ENCODE results near the gene MBNL1.
A peak's percentile ranks its signal among the peaks of the same experiment; 100 is the strongest.
"Not testable (repeated sequence)": the region's sequence is repeated elsewhere in the genome, so short reads cannot be mapped to it uniquely, and the experiment has no call there.

The MBNL1 gene

DNA sequence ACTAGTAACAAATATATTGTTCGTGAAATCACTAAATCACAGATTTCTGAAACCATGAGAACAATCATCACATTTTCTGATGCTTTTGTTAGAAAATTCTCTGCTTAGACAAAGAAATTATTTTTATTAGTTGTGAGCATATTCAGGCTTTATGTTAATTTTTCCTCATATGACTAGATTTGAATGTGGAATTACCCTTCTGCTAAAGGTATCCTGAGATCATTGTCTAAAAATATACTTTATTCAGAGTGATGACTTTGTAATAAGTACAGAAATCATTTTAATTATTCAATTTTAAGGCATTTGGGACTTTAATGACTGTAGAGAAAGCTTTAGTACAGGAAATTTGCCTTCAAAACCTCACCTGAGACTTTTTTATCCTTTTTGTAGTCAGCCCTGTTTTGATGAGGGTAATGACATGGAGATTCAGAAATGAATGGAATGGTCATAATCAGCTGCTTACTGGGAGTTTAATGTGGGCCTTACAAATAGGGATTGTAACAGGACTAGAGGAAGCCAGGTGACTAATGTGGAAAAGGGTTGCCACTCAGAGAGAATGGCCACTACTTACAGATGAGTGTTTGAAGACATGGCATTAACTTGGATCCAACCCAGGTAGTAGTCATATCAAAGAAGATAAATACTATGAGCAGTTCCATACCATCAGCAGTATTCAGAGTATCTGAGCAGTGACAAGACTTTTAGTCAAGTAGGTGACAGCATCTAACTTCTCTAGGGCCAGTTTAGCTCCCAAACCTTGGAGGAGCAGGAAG is 148.3 kb downstream of the MBNL1 start:
- no peak for DNase-seq

- DNase-seq = no peak
Observed at GRCh38 chr3:152419748-152420147, 151.0 kb downstream of the MBNL1 start.

DNA sequence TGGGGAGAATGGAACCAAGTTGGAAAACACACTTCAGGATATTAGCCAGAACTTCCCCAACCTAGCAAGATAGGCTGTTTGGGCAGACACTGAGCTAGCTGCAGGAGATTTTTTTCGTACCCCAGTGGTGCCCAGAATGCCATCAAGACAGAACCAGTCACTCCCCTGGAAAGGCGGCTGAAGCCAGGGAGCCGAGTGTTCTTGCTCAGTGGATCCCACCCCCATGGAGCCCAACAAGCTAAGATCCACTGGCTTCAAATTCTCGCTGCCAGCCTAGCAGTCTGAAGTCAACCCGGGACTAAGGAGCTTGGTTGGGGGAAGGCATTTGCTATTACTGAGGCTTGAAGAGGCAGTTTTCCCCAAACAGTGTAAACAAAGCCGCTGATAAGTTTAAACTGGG is 152.4 kb downstream of the MBNL1 start:
- no peak for DNase-seq

- DNase-seq = no peak
Observed at GRCh38 chr3:152426393-152426792, 157.7 kb downstream of the MBNL1 start.

DNA sequence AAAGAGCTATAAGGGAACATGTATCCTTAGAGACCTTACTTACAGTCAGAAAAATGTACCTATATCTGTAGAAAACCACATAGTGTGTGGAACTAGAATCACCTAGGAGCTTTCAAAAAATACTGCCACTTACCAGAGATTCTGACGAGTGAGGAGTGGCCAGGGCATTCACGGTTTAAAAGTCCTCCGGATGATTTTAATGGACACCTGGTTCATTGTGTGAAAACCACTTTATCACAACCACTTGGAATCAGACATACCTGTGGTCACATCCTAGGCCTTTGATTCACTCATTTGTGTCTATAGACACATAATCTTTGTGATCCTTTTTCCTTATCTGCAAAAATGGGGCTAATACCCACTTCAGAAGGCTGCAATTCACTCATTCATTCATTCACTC is 159.8 kb downstream of the MBNL1 start:
- no peak for DNase-seq

GRCh38 chr3:152430223-152431002 is 161.7 kb downstream of the MBNL1 start:
- no peak for DNase-seq

DNA sequence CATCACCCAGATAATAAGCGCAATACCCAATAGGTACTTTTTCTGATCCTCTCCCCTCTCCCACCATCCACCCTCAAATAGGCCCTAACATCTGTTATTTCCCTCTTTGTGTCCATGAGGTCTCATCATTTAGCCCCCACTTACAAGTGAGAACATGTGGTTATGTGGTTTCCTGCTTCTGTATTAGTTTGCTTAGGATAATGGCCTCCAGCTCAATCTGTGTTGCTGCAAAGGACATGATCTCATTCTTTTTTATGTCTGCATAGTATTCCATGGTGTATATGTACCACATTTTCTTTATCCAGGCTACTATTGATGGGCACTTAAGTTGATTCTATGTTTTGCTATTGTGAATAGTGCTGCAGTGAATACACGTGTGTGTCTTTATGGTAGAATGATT is 165.4 kb downstream of the MBNL1 start:
- DNase-seq = no peak

DNA sequence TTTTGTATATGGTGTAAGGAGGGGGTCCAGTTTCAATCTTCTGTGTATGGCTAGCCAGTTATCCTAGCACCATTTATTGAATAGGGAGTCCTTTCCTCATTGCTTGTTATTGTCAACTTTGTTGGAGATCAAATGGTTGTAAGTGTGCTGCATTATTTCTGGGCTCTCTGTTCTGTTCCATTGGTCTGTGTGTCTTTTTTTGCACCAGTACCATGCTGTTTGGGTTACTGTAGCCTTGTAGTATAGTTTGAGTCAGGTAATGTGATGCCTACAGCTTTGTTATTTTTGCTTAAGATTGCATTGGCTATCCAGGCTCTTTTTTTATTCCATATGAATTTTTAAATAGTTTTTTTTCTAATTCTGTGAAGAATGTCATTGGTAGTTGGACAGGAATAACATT is 166.5 kb downstream of the MBNL1 start:
- not testable (repeated sequence) for DNase-seq

DNA sequence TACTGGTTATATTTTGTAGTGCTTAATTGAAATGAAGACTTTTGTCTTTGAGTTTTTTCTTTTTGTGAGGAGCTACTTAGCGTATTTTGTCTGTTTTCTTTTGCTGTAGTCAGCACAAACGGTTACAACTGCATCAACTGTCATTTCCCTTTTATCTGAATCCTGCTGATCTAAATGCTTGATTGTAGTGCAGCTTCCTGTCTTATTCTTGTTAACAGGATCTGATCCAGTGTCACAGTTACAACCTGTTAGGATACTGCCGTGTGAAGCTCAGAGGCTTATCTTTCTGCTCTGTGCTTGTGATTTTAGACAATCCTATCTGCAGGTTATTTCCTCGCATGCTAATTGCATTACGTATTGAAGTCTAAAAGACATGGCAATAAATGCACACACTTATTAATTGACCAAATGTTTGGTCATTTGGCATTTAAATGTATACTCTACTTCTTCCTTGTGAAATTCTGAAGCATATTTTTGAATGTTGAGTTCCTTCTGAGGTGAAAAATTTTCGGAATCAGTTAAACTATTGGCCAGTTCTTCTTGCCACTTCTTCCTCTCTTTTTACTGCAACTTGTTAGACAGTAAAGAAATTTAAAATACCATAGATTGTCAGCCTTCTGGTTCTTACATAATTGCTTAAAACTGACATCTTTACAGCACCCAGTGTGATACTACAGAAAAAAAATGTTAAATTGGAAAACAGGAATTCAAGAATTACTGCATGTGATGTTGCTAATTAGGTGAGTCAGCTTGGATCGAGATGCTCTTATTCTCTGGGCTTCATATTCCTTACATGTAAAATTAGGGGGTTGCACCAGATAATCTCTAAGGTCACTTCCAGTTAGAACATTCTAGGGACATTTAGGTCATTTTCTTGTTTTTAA is 168.2 kb downstream of the MBNL1 start:
- no peak for DNase-seq

- DNase-seq = no peak
Observed at GRCh38 chr3:152438181-152438580, 169.5 kb downstream of the MBNL1 start.

DNA sequence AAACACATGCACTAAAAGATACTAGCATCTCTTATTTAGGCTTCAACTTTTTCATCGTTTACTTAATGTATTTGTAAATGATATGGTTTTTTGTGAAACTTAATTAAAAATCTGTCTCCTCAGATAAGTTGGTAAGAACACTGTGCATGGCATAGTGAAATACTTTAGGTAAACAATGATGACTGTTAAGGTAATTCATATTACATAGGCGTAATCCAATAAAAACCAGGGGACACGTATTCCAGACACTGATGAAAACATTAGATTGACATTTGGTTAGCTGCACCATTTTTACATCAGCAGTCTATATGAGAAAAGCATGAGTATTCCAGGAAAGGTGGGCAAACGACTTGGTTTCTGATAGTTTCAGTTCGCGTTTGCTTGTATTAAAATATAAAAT is 170.0 kb downstream of the MBNL1 start:
- no peak for DNase-seq

- DNase-seq = not testable (repeated sequence)
Observed at GRCh38 chr3:152440243-152440642, 171.5 kb downstream of the MBNL1 start.

DNA sequence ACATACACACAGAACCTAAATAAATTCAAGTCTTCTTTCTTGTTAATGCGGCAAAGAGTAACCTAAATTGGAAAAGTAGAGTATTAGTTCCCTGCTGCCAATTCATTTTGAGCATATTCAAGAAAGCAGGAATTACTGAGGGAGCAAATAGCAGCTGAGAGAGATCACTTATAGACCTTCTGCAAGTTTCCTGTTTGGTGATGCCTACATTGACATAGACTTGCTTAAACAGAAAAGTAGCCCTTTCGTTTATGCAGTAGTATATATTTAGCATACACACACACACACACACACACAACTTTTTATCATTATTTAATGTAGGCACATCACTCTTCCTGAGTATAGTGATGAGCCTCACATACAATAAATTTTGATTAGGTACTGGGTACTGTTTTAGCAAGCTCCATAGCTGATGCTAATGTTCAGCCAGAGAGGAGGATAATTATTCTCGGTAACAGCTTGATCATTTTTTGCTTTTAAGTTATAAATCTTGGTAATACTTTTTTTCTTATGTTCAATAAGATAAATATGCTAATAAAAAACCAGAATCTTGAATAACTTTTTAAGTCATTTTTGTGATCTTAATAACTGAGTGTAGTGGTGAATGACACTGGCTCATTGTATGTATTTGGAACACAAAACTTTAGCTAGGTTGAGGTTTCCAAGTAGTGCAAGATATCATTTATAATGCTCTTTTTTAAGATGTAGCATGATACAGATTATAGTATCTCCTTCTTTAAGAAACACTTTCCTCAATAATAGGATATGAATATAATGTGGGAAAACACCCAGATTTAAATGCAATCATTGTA is 174.7 kb downstream of the MBNL1 start:
- no peak for DNase-seq

- peak; percentile 84 for DNase-seq
Observed at GRCh38 chr3:152444029-152444641, 175.4 kb downstream of the MBNL1 start.

DNA sequence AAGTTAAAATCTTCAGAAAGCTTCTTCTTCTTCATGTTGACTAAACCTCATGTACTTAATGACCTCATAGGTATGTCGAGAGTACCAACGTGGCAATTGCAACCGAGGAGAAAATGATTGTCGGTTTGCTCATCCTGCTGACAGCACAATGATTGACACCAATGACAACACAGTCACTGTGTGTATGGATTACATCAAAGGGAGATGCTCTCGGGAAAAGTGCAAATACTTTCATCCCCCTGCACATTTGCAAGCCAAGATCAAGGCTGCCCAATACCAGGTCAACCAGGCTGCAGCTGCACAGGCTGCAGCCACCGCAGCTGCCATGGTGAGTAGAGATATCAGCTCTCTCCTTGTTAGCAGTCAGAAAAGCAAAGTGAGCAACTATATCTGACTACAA is 176.5 kb downstream of the MBNL1 start:
- no peak for DNase-seq

GRCh38 chr3:152446495-152446894 is 177.8 kb downstream of the MBNL1 start:
- DNase-seq = no peak

- DNase-seq = no peak
Observed at GRCh38 chr3:152447511-152447910, 178.8 kb downstream of the MBNL1 start.

GRCh38 chr3:152448091-152448490 is 179.4 kb downstream of the MBNL1 start:
- DNase-seq = no peak

- DNase-seq = no peak
Observed at GRCh38 chr3:152452318-152452717, 183.6 kb downstream of the MBNL1 start.

GRCh38 chr3:152454076-152454875 is 185.5 kb downstream of the MBNL1 start:
- no peak for DNase-seq

- no peak for DNase-seq
Observed at GRCh38 chr3:152455989-152456388, 187.3 kb downstream of the MBNL1 start.
